Epithelial cell of proximal tubule (primary cell): ENCODE results near the gene LIG1. TPM values are rescaled to one million over a fixed set of nuclear protein-coding genes. Genes with fewer than 3 reads are reported as not detected.

Source experiments
- DNase-seq: peaks from one replicate; pipeline ENCODE4 v3.0.0-alpha.2; 2011; ENCODE audit warnings: low read depth
- H3K4me3 ChIP-seq: 2 replicates; pipeline ENCODE4 v1.5.1; 2011; ENCODE audit warnings: low read depth, mild to moderate bottlenecking, low read length
- CTCF ChIP-seq: conservative IDR thresholded peaks from 2 replicates; pipeline ENCODE4 v1.5.1; 2012; ENCODE audit warnings: low read depth, mild to moderate bottlenecking, low read length
- total RNA-seq: library from RNA; depleted of rRNA; stranded (reverse); fragments of >200 nt; gene quantifications from 2 replicates; pipeline ENCODE4 v1.2.3, GENCODE V29; 2015

Gene LIG1
- total RNA-seq, 1 donor from 2014 or later, result 81.9 TPM

- DNase-seq, result no peak
- TF ChIP-seq CTCF, result no peak
- H3K4me3 ChIP-seq, result no peak overlapping the region
These were observed 21.6 kb downstream of the LIG1 start for GRCh38 chr19:48148576-48148975.

GRCh38 chr19:48147597-48148175 is 22.5 kb downstream of the LIG1 start:
- TF ChIP-seq CTCF, result no peak
- DNase-seq, result no peak
- no peak overlapping the region for H3K4me3 ChIP-seq

GRCh38 chr19:48139053-48139452 is 31.1 kb downstream of the LIG1 start:
- DNase-seq, result no peak
- no peak for TF ChIP-seq CTCF
- H3K4me3 ChIP-seq, result no peak overlapping the region

GRCh38 chr19:48137411-48137810 is 32.7 kb downstream of the LIG1 start:
- no peak for DNase-seq
- no peak overlapping the region for H3K4me3 ChIP-seq
- TF ChIP-seq CTCF, result no peak

- TF ChIP-seq CTCF, result no peak
- DNase-seq, result no peak
- no peak overlapping the region for H3K4me3 ChIP-seq
These were observed 33.6 kb downstream of the LIG1 start for GRCh38 chr19:48136547-48136946.

GRCh38 chr19:48135411-48135810 is 34.7 kb downstream of the LIG1 start:
- TF ChIP-seq CTCF, result no peak
- no peak overlapping the region for H3K4me3 ChIP-seq
- DNase-seq, result no peak

GRCh38 chr19:48133094-48133493 is 37.0 kb downstream of the LIG1 start:
- TF ChIP-seq CTCF, result no peak
- H3K4me3 ChIP-seq, result no peak overlapping the region
- no peak for DNase-seq
